Vagina (tissue), 2 donors: ENCODE measurements around the gene PMEPA1.

Experiments used
- POLR2AphosphoS5 ChIP-seq, 2 donors: sonication (generic); formaldehyde crosslinking; IDR thresholded peaks; one replicate each; pipeline ENCODE4 v1.9.0; 2017; ENCODE audit warnings: antibody characterized with exemption in 2 of 2, mild to moderate bottlenecking in 2 of 2, low read depth in 1 of 2; ENCODE audit not compliant: insufficient read depth in 1 of 2
- TF ChIP-seq, protein P1 (sequence below), 3 experiments: fragments of 450-650 bp in 2 of 3; fragments of 200-600 bp in 1 of 3; sonication (generic) in 1 of 3; IDR thresholded peaks; one replicate each; pipeline ENCODE4 v1.5.1; 2017 to 2019; ENCODE audit warnings: antibody characterized with exemption in 3 of 3, mild to moderate bottlenecking in 2 of 3, moderate library complexity in 2 of 3

DNA sequence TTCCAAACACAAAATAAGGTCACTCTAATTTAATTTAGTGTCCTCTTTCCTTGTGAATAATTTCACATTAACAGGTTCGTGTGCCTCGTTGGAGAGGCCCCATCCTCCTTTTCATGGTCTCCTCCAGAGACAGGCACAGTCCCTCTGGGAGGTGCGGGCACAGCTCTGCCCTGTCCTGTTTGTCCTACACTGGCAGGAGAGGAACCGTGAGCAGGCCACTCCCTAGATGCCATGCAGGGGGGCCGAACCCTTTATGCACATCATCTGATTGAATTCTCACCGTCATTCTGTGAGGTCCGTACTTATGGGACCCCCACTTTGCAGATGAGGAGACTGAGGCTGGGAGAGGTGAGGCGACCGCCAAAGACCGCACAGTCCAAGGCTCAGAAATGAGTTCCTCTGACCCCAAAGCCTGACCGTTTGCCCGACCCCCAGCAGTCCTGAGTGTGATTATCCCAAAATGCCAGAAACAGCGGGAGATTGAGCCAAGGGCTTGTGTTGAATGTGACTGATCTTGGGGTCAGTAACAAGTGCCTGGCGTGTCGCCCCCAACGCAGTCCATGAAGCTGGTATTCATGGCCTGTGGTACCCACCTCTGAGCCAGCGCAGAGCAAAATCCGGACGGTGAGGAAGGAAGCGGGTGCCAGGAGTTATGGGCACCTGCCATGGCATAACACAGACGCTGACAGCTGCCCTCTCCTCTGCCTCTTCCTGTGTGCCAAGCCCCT, 43.5 kb downstream of the PMEPA1 start:
- TF ChIP-seq, protein P1, sequence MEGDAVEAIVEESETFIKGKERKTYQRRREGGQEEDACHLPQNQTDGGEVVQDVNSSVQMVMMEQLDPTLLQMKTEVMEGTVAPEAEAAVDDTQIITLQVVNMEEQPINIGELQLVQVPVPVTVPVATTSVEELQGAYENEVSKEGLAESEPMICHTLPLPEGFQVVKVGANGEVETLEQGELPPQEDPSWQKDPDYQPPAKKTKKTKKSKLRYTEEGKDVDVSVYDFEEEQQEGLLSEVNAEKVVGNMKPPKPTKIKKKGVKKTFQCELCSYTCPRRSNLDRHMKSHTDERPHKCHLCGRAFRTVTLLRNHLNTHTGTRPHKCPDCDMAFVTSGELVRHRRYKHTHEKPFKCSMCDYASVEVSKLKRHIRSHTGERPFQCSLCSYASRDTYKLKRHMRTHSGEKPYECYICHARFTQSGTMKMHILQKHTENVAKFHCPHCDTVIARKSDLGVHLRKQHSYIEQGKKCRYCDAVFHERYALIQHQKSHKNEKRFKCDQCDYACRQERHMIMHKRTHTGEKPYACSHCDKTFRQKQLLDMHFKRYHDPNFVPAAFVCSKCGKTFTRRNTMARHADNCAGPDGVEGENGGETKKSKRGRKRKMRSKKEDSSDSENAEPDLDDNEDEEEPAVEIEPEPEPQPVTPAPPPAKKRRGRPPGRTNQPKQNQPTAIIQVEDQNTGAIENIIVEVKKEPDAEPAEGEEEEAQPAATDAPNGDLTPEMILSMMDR (IDR thresholded peaks at IDR 0.05), result no peak
- TF ChIP-seq POLR2AphosphoS5 (IDR thresholded peaks at IDR 0.05; ENCODE audit: insufficient read depth in 1 of 2, low read depth in 1 of 2), result no peak
